ENCODE measurements around the gene M1AP. TPM values are rescaled to one million over a fixed set of nuclear protein-coding genes. Genes with fewer than 3 reads are reported as not detected.

The M1AP gene
- polyA plus RNA-seq, 2 of the 4 experiments (the other 2 are of a cell fraction), result not detected

- ChIA-PET CTCF (interaction anchor here (0.5 to 2.4 kb wide), 4 partner anchors 12 to 703 kb away, joined by 3 to 10 read pairs (median 4); partner anchors contain the start of genes CCDC142 and TTC31), POLR2A (interaction anchor here (1.8 kb wide), 1 partner anchor 17 kb away, joined by 4 read pairs; no protein-coding TSS in a partner anchor)
- Histone ChIP-seq H3K4me2 (no peak overlapping the region), H3K27ac (no peak overlapping the region), H3K9me3 (no peaks in the 10 kb centered on the region), H3K4me3 (no peak overlapping the region), H3K4me1 (peaks cover 17% of the 10 kb centered on the region)
- FAIRE-seq, result no peak
- DNase-seq (ENCODE audit: low read depth in 1 of 2, low spot score in 1 of 2), result no peak
- ATAC-seq, result no peak
- 95% methylated on average over 11 of the region's 11 CpGs for WGBS (ENCODE audit: missing lambda C conversion rate)
- TF ChIP-seq FOSL2 (IDR thresholded peaks at IDR 0.05) (no peak), FOSL2 (CRISPR knock-in tag; IDR thresholded peaks at IDR 0.05) (no peak), HOXA7 (CRISPR knock-in tag; IDR thresholded peaks at IDR 0.05) (no peak), ELK1 (IDR thresholded peaks at IDR 0.05; ENCODE audit: low read depth, low read length) (no peak), BCL3 (IDR thresholded peaks at IDR 0.05) (no peak), MAX (IDR thresholded peaks at IDR 0.05) (no peak), SREBF2 (IDR thresholded peaks at IDR 0.05) (no peak), CEBPB (IDR thresholded peaks at IDR 0.05) (no peak)
Measured at GRCh38 chr2:74526649-74527230, 121.4 kb downstream of the M1AP start.

- Histone ChIP-seq H3K4me1 (peaks cover 14% of the 10 kb centered on the region), H3K4me2 (no peak within 1 kb of the TSS), H3K4me3 (no peak within 1 kb of the TSS), H3K9me3 (no peaks in the 10 kb centered on the region), H3K27ac (no peak within 1 kb of the TSS)
- TF ChIP-seq TFCP2L1 (CRISPR knock-in tag; IDR thresholded peaks at IDR 0.05) (0 out of 2 replicates have a peak, but pooled peaks have one; percentile 65), PBX3 (IDR thresholded peaks at IDR 0.05) (no peak), HOXA7 (CRISPR knock-in tag; IDR thresholded peaks at IDR 0.05) (0 out of 2 replicates have a peak, but pooled peaks have one; percentile 30), JUN (IDR thresholded peaks at IDR 0.05) (0 out of 5 replicates have a peak, but pooled peaks of 1 of the 2 experiments have one; percentile 1), NR3C1 (IDR thresholded peaks at IDR 0.05) (no peak)
- ChIA-PET POLR2A (interaction anchor here (0.7 to 1.8 kb wide), 2 partner anchors 16 to 71 kb away, joined by 3 to 4 read pairs; no protein-coding TSS in a partner anchor), CTCF (interaction anchor here (1.0 to 2.4 kb wide), 3 partner anchors 12 to 43 kb away, joined by 3 to 10 read pairs (median 4); partner anchors contain the start of genes CCDC142 and TTC31)
- FAIRE-seq (no peak), ATAC-seq (no peak), DNase-seq (ENCODE audit: low read depth in 1 of 2, low spot score in 1 of 2) (peak in 1 of 2 experiments; percentile 77)
- WGBS (ENCODE audit: missing lambda C conversion rate), result 88% methylated on average over 11 of the region's 11 CpGs
Measured at GRCh38 chr2:74525717-74526648, 122.1 kb downstream of the M1AP start, which contains the start of gene DQX1. Gene DQX1, minus strand, starts transcription at chr2:74526231. Its CDS starts 502 bp downstream, at chr2:74525729.

- Histone ChIP-seq H3K4me3 (no peak overlapping the region), H3K4me2 (no peak overlapping the region)
- TF ChIP-seq JUN (IDR thresholded peaks at IDR 0.05), result peak in 1 of 2 experiments; percentile 14; a peak in 2 of 5 replicates
- TF ChIP-seq NFE2L2 (conservative IDR thresholded peaks at IDR 0.05; ENCODE audit: low read length), result no peak
- no peak for TF ChIP-seq FOXS1 (CRISPR knock-in tag; IDR thresholded peaks at IDR 0.05)
- no peak for TF ChIP-seq HOXA7 (CRISPR knock-in tag; IDR thresholded peaks at IDR 0.05)
- no peak for TF ChIP-seq SMC3 (IDR thresholded peaks at IDR 0.05)
Measured at GRCh38 chr2:74524955-74525716, 123.0 kb downstream of the M1AP start.

More at GRCh38 chr2:74524955-74525716, 123.0 kb downstream of the M1AP start:
- H3K9me3 ChIP-seq, result no peaks in the 10 kb centered on the region
- ChIA-PET POLR2A (interaction anchor here (0.7 to 1.8 kb wide), 2 partner anchors 15 to 71 kb away, joined by 3 to 4 read pairs; no protein-coding TSS in a partner anchor), CTCF (interaction anchor here (2.4 kb wide), 1 partner anchor 42 kb away, joined by 10 read pairs; the partner anchor contains the start of genes CCDC142 and TTC31)
- ATAC-seq (no peak), DNase-seq (ENCODE audit: low read depth in 1 of 2, low spot score in 1 of 2) (no peak), FAIRE-seq (no peak)
- H3K27ac ChIP-seq, result no peak overlapping the region
- 88% methylated on average over 10 of the region's 10 CpGs for WGBS (ENCODE audit: missing lambda C conversion rate)
- peaks cover 10% of the 10 kb centered on the region for H3K4me1 ChIP-seq
